Measurements from ENCODE around the gene TEKT5.

DNA sequence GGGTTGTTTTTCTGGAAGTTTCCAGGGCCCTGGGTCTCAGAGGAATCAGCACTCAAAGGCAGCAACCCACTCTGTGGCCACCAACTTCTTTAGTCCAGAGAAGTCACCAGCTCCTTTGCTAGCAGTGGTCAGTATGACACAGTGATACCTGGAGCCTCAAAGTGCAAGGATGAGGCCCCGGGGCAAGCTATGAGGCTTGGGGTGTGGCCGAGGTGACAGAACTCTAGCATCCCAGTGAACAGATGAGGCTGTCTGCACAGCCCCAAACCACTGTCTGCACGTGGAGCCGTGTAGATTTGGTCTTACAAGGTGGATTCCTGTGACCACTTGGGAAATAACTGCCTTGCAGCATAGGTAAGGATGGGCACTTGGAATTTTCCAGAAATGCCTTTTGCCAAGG lies 24.9 kb downstream of the TEKT5 start:
- TF ChIP-seq, protein P1, sequence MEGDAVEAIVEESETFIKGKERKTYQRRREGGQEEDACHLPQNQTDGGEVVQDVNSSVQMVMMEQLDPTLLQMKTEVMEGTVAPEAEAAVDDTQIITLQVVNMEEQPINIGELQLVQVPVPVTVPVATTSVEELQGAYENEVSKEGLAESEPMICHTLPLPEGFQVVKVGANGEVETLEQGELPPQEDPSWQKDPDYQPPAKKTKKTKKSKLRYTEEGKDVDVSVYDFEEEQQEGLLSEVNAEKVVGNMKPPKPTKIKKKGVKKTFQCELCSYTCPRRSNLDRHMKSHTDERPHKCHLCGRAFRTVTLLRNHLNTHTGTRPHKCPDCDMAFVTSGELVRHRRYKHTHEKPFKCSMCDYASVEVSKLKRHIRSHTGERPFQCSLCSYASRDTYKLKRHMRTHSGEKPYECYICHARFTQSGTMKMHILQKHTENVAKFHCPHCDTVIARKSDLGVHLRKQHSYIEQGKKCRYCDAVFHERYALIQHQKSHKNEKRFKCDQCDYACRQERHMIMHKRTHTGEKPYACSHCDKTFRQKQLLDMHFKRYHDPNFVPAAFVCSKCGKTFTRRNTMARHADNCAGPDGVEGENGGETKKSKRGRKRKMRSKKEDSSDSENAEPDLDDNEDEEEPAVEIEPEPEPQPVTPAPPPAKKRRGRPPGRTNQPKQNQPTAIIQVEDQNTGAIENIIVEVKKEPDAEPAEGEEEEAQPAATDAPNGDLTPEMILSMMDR (IDR thresholded peaks at IDR 0.05; ENCODE audit: low read length): no peak
- no peak for TF ChIP-seq EZH2phosphoT487 (IDR thresholded peaks at IDR 0.05; ENCODE audit: low read length)
